GM19023 (cell line): ENCODE measurements around the gene CCDC167.
"Not testable (repeated sequence)": the region's sequence is repeated elsewhere in the genome, so short reads cannot be mapped to it uniquely, and the experiment has no call there.

Source experiments
- ATAC-seq: cut with Tn5 transposase; IDR thresholded peaks from one replicate; pipeline ENCODE4 v1.9.1; 2021; ENCODE audit warnings: mild to moderate bottlenecking, moderate library complexity; ENCODE audit not compliant: unreplicated experiment

Gene CCDC167

DNA sequence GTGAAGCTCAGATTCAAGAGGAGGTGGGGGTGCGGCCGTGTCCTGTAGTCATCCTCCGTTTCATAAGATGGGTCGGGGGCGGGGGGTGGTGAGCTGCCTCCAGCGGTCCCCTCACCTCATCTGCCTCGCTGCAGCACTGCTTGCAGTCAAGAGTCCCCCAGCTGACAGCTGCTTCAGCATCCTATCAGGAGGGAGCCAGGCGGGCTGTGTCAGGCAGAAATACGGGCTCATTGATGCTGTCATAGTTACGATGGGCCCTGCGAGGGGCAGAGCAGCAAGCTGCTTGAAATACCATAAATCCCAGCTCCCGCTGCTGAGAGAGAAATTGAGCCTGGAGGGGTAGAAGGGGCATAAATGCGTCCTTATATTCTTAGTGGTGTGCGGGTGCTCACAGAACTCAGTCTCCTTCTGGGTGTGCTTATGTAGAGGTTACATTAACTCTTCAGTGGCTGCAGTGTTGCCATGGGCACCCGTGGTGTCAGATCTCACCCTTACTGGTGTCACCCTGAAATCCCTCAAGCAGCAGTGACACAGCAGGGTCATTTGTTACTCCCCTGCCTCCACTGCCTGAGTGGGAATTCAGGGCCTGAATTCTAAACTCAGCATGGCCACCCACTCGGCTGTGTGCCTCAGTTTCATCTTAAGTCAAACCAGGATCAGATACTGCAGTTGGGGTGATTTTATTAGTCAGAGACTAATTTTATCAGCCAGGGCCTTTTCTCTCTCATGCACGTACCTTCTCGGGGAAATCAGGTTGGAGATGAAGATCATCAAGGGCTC is 21.8 kb downstream of the CCDC167 start:
- ATAC-seq, result no peak

DNA sequence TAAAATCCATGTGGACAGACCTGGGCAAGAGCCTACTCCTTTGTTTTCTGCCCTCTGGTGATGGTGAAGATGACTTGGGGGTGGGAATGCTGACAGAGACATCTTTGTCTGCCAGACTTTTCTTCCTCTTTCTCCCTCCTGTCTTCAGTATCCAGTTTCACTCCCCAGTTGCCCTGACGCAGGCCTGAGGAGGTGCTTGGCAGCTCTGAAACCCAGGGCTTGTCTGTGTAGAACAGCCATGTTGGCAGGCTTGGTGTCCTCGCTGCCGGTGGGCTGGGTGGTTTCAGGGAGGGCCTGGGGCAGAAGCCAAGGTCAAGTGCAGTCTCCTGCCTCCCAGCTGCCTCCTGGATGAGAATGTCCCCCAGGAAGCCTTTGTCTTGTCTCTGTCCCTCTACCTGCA is 22.5 kb downstream of the CCDC167 start:
- ATAC-seq, result no peak

DNA sequence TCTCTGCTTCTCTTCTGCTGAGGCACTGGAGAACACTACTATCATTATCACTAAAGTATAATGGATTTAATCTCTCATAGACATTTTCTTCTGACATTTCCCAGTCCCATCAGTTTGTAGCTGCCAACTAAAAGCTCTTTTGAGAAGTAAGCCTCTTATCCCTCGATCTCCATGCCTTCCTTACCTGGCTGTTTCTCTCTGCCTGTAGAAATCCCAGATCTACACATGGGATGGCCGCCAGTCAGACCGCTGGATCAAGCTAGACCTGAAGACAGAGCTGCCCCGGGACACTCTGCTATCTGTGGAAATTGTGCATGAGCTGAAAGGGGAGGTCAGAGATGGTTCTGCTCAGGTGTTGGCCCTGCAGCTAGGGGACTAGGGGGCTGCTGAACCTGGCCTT is 25.4 kb downstream of the CCDC167 start:
- no peak for ATAC-seq

DNA sequence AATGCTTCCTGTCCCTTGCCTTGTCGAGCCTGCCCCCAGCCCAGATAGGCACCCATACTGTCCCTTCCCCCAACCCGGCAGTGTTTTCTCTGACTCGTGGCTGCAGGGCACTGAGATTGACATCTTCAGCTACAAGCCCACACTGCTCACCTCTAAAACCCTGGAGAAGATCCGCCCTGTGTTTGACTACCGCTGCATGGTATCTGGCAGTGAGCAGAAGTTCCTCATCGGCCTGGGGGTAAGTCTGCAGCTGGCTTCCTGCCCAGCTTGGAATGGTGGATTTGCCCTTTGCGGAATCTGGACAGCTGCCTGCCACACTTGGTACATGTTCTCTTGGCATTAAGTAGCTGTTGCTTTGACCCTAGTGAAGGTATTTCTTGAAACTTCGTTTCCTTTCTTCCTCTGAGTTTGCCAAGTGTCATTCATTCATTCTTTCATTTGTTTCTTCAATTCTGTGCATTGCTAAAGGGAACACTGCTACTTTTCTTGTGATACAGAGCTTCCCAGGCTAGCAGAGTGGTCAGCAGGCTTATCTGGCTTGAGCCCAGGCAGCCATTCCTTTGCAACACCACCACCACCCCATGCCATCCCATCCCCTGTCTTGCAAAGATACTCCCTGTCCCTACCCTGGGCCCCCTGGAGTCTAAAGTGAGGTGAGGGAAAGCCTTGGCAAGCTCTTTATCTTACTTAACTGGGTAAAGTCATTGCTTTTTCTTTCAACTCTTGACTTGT is 26.2 kb downstream of the CCDC167 start:
- no peak for ATAC-seq

DNA sequence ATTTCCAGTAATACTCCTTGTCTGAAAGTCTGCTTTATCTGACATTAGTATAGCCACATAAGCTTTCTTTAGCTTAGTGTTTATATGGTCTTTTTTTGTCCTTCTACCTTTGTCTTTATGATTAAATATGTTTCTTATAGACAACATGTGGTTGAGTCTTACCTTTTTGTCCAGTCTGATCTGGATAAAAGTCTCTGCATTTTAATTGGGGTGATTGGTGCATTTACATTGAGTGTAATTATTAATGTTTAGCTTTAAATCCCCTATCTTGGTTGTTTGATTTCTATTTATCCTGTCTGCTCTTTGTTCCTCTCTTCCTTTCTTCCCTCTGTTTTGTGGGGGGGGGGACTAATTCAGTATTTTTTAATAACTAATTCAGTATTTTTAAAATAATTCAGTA is 32.0 kb downstream of the CCDC167 start:
- ATAC-seq, result no peak

DNA sequence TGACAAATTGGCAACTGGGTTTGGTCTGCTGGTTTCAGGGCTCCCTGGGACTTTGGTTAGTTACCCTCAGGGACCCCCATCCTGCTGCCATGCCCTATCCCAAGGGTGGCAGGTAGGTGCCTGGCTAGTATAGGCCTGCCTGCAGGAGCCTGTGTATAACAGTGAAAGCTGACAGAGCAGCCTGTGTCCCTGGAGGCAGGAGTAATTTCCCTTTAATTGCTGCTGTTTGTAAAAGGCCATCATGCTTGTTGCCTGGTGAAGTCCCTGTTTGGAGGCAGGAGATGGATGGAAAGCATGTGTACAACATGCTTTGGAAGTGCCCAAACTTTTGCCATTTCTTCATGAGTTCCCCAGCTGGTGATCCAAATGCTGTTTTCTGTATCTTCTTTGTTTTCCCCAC is 36.6 kb downstream of the CCDC167 start:
- no peak for ATAC-seq

DNA sequence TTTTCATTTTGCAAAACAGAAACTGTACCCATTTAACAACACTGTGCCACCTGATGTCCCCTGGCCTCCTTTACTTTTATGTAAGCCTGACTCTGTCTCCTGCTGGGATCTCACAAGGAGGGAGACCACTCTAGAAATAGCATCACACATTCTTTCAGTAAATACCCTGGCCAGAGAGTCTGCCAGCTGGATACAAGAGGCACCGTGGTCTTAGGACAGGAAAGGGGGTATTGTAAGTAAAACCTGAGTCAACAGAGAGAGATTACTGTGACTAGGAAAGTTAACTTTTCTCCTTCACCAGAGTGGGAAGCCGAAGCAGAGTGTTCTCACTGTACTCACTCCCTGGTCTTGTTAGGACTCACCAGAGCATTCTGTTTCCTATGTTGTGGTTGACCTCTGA is 38.9 kb downstream of the CCDC167 start:
- ATAC-seq, result no peak

DNA sequence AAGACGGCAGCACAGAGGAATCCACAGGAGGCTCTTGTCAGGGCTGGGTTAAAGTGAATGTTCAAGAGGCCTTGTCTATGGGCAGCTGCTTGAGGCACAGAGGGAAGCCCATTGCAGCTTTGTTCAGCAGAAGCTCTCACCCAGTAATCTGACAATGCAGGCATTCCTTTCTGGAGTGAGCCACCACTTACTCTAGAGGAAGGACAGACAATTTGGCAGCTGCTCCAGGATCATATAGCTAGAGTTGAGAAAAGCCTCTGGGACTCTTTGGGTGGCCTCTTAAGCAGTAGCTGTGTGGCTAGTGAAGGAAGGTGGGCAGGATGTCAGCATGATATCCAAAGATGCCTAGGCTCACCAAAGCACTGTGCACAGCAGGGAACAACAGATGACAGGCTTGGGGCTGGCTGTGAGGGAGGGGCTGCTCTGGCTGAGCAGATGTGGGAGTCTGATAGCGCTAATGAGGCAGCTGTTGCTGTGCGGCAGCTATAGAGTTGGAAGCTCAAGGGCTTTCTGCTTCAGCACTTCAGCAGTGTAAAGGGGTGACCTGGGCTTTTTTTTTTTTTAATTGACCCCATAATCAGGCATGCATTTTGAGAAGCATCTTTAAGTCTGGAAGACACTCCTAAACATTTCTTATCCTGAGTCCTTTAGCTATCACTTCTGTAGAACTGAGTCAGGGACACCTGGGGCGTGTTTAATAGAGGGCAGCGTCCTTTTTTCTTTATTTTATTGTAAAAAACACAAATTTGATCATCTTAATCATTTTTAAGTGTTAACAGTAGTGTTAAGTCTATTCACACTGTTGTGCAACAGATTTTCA is 39.5 kb downstream of the CCDC167 start:
- ATAC-seq, result no peak

DNA sequence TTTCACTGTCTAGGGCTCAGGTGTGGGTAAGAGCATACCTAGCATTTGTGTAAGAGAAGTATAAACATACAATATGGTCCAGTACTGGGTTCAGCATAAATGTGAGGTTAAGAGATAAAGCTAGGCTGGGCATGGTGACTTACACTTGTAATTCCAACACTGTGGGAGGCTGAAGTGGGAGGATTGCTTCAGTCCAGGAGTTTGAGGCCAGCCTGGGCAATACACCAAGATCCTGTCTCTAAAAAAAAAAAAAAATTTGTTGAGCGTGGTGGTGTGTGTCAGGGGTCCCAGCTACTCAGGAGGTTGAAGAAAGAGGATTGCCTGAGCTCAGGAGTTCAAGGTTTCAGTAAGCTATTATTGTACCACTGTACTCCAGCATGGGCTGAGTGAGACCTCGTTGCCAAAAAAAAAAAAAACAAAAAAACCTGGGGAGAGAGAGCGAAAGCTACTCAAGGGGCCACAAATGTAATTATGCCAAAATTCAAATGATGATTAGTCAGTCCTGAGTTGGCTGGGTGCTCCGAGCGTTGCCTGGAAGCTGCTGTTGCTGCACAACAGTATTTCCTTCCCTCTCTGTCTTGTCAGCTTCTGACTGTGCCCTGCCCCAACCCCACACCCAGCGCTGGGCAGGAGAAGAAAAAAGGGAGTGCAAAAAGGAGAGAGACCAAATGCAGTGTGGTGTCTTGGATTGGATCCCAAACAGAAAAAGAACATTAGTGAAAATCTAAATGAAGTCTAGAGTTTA is 42.7 kb downstream of the CCDC167 start:
- no peak for ATAC-seq

DNA sequence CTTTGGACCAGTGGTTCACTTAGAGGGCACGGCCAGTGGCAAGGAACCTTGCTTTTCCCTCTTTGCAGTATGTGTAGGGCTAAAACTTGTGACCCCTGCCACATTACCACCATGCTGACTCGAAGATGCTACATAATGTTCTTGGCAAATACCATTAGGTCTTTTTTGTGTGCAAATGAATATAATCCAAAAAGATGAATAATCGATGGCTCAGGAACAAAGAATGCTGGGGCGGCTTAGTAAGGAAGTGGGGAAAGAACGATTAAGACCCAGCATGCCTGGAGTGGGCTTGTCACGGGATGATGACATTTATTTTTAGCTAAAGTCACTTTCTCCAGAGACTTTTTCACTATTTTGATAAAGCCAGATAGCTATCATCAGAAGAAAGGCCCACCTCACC is 43.6 kb downstream of the CCDC167 start:
- no peak for ATAC-seq

DNA sequence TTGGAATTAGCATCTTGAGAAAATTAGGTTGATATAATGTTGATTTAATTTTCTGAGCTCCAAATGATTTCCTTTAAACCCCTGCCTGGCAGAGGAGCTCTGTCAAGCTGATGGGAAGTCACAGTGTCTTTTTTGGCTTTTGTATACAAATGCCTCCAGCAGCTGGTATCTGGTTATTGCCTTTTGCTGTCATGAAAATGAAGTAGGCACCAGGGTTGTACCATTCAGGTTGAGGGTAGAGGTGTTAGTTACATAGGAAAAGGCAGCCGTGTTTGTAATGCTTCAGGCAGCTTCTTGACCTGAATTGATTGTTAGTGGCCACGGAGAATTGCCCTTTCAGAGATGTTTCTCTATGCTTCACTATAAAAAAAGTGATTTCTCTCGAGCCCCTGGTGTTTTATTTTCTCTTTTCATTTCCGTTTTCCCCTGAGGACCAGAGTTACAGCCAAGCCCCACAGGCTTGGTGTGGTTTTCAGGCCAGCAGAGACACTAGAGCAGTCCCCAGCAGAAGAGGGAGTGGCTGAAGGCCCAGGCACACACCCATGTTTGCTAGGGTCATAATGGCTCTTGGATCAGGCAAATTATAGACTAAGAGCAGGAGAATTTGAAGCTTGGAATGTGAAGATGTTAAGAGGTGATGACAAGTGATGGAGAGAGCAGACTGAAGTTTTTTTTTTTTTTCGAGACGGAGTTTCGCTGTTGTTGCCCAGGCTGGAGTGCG is 45.1 kb downstream of the CCDC167 start:
- ATAC-seq, result no peak

DNA sequence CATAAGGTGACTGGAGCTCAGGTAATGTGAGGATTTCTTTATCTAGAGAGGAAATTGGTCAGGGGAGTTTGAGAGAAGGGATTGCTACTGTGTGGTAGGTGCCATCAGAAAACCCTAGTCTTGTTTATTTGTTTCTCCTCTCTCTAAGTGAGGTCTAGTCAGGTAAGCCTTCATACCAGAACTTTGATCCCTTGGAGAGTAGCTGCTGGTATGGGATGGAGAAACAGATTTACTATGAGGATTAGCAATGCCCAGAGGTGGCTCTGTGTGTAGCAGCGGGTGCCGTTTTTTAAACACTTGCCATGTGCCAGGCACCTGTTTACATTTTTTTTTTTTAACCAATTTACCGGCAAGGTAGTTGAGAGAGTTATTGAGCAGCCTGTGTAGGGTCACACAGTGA is 47.2 kb downstream of the CCDC167 start:
- no peak for ATAC-seq

DNA sequence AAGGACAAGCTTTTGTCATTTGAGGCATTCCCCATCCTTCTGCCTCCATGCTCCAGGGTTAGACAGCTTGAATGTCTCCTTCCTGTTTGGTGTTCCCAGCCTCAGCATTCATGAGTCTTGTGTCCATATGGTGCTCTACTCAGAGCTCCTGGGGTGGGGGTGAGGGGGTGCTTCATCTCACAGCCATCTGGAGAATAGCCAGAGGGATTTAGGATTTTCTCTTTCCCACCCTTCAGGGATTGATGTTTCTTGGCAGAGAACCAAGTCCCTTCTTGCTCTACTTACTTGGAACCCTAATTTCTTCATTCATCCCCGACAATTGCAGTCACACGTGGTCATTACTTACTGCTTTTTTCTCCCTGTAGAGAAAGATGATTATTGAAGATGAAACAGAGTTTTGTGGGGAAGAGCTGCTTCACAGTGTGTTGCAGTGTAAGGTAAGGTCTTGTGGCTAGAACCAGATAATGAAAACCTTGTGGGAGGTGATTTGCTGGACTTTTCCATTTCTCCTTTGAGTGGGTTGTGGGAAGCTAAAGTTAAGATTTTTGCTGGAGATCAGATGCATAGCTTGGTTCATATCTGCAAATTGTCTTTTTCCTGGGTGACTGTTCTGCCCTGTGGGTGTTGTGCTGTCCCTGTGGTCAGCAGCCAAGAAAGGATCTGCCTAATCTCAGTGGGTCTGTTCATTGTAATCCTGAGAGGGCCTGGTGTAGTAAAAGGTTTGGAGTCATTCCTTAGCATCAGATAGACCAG is 48.1 kb downstream of the CCDC167 start:
- ATAC-seq, result no peak

DNA sequence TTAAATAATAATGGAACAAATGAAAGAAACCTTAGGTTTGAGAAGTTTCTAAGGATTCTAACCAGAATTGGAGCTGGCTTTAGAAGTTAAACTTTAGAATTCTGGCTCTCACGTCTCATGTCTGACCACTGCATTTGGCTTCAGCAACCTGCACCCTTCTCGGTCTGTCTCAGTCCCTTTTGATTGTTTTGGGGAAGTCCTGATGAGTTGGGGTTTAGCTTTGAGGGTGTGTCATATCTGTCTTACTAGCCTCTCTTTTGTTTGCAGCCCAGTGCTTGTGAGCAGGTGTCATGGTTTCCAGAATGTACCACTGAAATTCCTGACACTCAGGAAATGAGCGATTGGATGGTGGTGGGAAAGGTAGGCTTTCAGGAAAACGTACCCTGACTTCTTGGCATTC is 49.7 kb downstream of the CCDC167 start:
- ATAC-seq, result no peak

DNA sequence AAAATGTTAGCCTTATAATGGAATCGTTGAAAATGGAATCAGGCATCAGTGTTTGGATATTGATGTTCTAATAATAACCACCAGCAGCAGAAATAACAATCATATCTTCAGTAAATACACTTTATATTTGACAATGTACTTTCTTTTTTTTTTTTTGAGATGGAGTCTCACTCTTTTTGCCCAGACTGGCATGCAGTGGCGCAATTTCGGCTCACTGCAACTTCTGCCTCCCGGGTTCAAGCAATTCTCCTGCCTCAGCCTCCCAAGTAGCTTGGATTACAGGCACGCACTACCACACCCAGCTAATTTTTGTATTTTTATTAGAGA is 56.5 kb downstream of the CCDC167 start:
- ATAC-seq, result not testable (repeated sequence)

DNA sequence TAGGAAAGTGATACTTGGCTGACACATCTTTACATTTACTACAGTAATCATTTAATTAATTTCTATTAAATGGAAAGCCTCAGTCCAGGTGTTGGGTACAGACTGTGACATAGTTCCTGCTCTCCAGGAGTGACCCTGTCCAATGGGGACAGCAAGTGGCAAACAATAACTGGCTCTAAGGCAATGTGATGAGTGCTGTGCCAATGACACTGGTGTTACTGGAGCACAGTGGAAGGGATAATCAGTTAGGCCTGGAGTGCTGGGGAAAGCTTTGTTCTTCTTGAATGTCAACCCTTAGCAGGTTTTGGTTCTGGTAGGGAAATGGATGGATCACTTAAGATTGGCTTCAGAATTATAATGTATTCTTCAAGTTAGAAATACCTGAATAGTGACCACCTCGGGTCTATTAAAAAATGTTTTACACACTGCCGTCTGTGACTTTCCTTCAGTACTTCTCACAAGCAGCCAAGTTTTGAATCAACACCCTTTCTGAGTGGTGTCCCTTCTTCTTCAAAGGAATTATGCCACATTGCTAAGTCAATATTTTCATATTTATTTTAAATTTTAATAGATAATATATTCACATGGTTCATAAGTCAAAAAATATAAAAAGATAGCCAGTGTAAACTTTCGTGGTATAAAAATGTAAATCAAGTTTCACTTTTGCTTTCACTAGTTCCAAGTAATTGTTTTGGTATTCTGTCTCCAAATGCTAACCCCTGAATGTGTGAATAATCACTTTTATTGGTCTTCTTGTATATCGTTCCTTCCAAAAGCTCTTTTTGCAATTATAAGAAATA is 57.1 kb downstream of the CCDC167 start:
- ATAC-seq, result no peak

DNA sequence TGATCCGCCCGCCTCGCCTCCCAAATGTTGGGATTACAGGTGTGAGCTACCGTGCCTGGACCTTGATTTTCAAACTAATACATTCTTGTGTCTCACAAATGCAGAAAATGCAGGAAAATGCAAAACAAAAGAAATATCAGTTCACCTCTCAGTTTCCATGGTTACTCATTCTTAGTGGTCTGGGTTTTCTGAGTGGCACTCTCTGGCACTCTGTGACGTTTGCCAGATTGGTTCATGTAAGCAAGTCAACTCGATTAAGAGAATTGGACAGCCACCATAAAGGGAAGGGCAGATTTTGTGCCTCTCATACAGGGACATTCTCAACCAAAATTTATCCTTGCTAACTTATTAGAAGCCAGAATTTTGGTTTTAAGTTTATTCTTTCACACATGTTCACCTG is 58.0 kb downstream of the CCDC167 start:
- ATAC-seq, result no peak

DNA sequence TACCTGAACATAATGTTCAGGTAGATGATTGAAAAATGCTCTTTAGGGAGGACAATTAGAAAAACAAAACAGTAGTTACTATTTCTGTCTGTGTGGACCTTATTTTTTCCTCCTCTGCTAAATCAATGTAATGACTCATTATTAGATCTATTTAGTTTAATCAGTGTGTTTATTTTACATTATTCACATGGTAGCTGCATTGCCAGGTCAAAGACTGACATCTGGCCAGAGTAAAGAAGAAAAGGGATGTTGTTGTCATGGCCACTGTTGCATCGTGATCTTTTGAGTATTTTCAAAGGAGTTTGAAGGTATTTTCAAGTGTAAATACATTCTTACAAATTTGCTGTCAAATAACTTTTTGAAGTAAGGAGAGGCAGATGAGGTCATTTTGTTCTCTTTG is 60.8 kb downstream of the CCDC167 start:
- ATAC-seq, result no peak

DNA sequence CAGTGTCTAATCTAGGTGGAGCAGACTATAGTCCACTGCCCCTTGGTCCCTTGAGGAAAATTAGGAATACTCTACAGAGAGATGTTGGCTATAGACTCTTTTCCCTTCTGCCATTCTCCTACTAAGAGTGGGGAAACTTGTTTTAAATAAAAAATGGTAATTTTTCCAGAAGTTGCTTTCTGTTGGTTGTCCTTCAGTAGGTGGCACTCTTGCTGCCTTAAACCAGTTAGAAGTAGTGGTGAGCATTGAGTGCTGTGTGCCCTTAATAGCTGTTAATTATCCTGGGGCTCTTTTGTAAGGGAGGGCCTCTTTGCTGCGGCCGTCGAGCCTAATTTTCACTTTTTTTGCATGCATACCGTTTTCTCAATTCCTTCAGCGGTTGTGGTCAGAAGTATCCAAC is 63.9 kb downstream of the CCDC167 start:
- ATAC-seq, result no peak
